GM12878 (cell line): ENCODE measurements around the gene SLC47A2. TPM values are rescaled to one million over a fixed set of nuclear protein-coding genes. Genes with fewer than 3 reads are reported as not detected.

Experiments
- ATAC-seq: fragments of 200-7000 bp; cut with Tn5 transposase; 3 replicates; pipeline ENCODE4 v1.9.1; 2020; ENCODE audit warnings: mild to moderate bottlenecking, moderate library complexity
- BruUV-seq: library from RNA; stranded (reverse); fragments of 400-500 nt; replicated peaks from 2 replicates; lab custom pipeline; 2021; lab: Mats Ljungman, UMichigan
- CTCF ChIA-PET: fragments of 300-600 bp; sonication (Branson Sonifier 250); formaldehyde crosslinking; extraction: SDS; loops from one replicate; lab custom pipeline; 2021; ENCODE audit warnings: inconsistent platforms; lab: Yijun Ruan, JAX
- POLR2A ChIA-PET: fragments of 350-600 bp; formaldehyde crosslinking; extraction: SDS; loops from one replicate; lab custom pipeline; 2021; ENCODE audit warnings: inconsistent platforms; lab: Charles Lee
- RAD21 ChIA-PET: fragments of 300-600 bp; sonication (Branson Sonifier 250); formaldehyde crosslinking; loops from one replicate; lab custom pipeline; 2023; ENCODE audit warnings: antibody characterized with exemption; ENCODE audit not compliant: unreplicated experiment; lab: Charles Lee
- SMC1A ChIA-PET: fragments of 300-600 bp; sonication (Branson Sonifier 250); formaldehyde crosslinking; loops from one replicate; lab custom pipeline; 2023; ENCODE audit not compliant: unreplicated experiment, uncharacterized antibody; lab: Charles Lee
- DNase-seq: peaks from one replicate; pipeline ENCODE4 v3.0.0-alpha.2; 2011; ENCODE audit warnings: low read depth, low spot score
- FAIRE-seq: peaks from 3 replicates; lab custom pipeline; 2011; peaks lifted over from hg19 to GRCh38; lab: Jason Lieb, UNC
- H2AFZ ChIP-seq: 2 replicates; pipeline ENCODE4 v1.6.0; 2011; ENCODE audit warnings: low read depth, low read length, control low read depth; ENCODE audit not compliant: control insufficient read depth
- H3K27ac ChIP-seq: 2 replicates; pipeline ENCODE4 v1.5.1; 2011; ENCODE audit warnings: control low read depth; ENCODE audit not compliant: control insufficient read depth, insufficient read depth
- H3K27me3 ChIP-seq, 2 experiments: replicated peaks in 1 of 2; 2 replicates each; pipeline versions ENCODE4 v1.6.0 to v1.6.1; 2011; ENCODE audit warnings: low read length in 1 of 2; ENCODE audit not compliant: control insufficient read depth in 2 of 2, insufficient read depth in 2 of 2
- H3K36me3 ChIP-seq, 2 experiments: 2 replicates each; pipeline ENCODE4 v1.5.1; 2011; ENCODE audit warnings: low read length in 1 of 2; ENCODE audit not compliant: control insufficient read depth in 2 of 2, insufficient read depth in 2 of 2
- H3K4me1 ChIP-seq: 2 replicates; pipeline ENCODE4 v1.6.1; 2011; ENCODE audit warnings: mild to moderate bottlenecking, low read length, moderate library complexity, mixed read lengths; ENCODE audit not compliant: control insufficient read depth, insufficient read depth
- H3K4me2 ChIP-seq: 2 replicates; pipeline ENCODE4 v1.6.0; 2011; ENCODE audit warnings: control low read depth; ENCODE audit not compliant: control insufficient read depth, insufficient read depth
- H3K4me3 ChIP-seq: fragments of 200-600 bp; sonication (generic); 2 replicates; pipeline ENCODE4 v1.5.1; 2016
- H3K79me2 ChIP-seq: 2 replicates; pipeline ENCODE4 v1.6.0; 2011; ENCODE audit warnings: low read length; ENCODE audit not compliant: control insufficient read depth, insufficient read depth
- H3K9ac ChIP-seq: 2 replicates; pipeline ENCODE4 v1.8.0; 2011; ENCODE audit warnings: low read length, control low read depth, mixed read lengths; ENCODE audit not compliant: control insufficient read depth, insufficient read depth
- H3K9me3 ChIP-seq: replicated peaks from 3 replicates; pipeline ENCODE4 v1.5.1; 2011; ENCODE audit warnings: mild to moderate bottlenecking, low read length; ENCODE audit not compliant: control insufficient read depth, insufficient read depth
- H4K20me1 ChIP-seq: 2 replicates; pipeline ENCODE4 v1.6.0; 2011; ENCODE audit not compliant: control insufficient read depth, insufficient read depth
- EGR1 ChIP-seq, 2 experiments: IDR thresholded peaks; 1 replicate in 1 of 2; 2 replicates in 1 of 2; pipeline ENCODE4 v1.6.1; 2011 to 2012; ENCODE audit warnings: low read depth in 2 of 2, low read length in 2 of 2, borderline replicate concordance in 1 of 2, mild to moderate bottlenecking in 1 of 2, moderate library complexity in 1 of 2
- IRF4 ChIP-seq: IDR thresholded peaks from 2 replicates; pipeline ENCODE4 v1.6.1; 2011; ENCODE audit warnings: low read depth, low read length
- SMAD1 ChIP-seq: fragments of 450-650 bp; IDR thresholded peaks from 2 replicates; pipeline ENCODE4 v1.6.1; 2018; ENCODE audit warnings: mild to moderate bottlenecking, low read depth; ENCODE audit not compliant: partially characterized antibody
- SPI1 ChIP-seq: IDR thresholded peaks from 2 replicates; pipeline ENCODE4 v1.6.1; 2011; ENCODE audit warnings: low read depth, mild to moderate bottlenecking, low read length, moderate library complexity, borderline replicate concordance; ENCODE audit not compliant: insufficient read depth
- SRF ChIP-seq, 2 experiments: IDR thresholded peaks; 2 replicates each; pipeline ENCODE4 v1.6.1; 2011; ENCODE audit warnings: low read depth in 2 of 2, low read length in 2 of 2, mild to moderate bottlenecking in 1 of 2, moderate library complexity in 1 of 2
- SUPT20H ChIP-seq: IDR thresholded peaks from 2 replicates; pipeline ENCODE4 v1.6.1; 2011; ENCODE audit warnings: low read depth, mild to moderate bottlenecking, low read length, moderate library complexity, borderline replicate concordance; ENCODE audit not compliant: control insufficient read depth
- TCF12 ChIP-seq: IDR thresholded peaks from 2 replicates; pipeline ENCODE4 v1.6.1; 2011; ENCODE audit warnings: low read depth, mild to moderate bottlenecking, low read length
- WGBS: methylation state at CpG from one replicate; pipeline ENCODE4 v1.1.6; 2016; ENCODE audit warnings: low lambda C conversion rate; ENCODE audit not compliant: insufficient replicate concordance, insufficient coverage; ENCODE audit errors: missing lambda C conversion rate; 5-methylcytosine and 5-hydroxymethylcytosine counted together
- in situ Hi-C: fragments of 300-500 bp; cut with MboI; formaldehyde crosslinking; loops from 9 replicates; pipeline ENCODE4 v1.14.3; 2018; ENCODE audit warnings: mixed read lengths
- intact Hi-C: fragments of 100-400 bp; cut with micrococcal nuclease; formaldehyde crosslinking; loops from one replicate; pipeline ENCODE4 v1.14.2; 2022; ENCODE audit not compliant: unreplicated experiment
- polyA plus RNA-seq, 11 experiments: library from polyadenylated mRNA; depleted of rRNA in 4 of 11; unstranded in 6 of 11; stranded (reverse) in 5 of 11; fragments of >200 nt; fragmentation: Nextera tagmentation in 4 of 11; fragmentation: Illumina TruSeq in 1 of 11; extraction: Ambion mirVana in 4 of 11; extraction: Trizol in 1 of 11; gene quantifications; 1 replicate in 1 of 11; 2 replicates in 10 of 11; pipeline versions ENCODE4 v1.2.1 to v1.2.3, GENCODE V29; 2011 to 2016; ENCODE audit warnings: inconsistent platforms in 2 of 11, missing spikeins in 2 of 11, low read depth in 1 of 11
- total RNA-seq, 4 experiments: library from RNA; depleted of rRNA in 3 of 4; stranded (reverse); fragments of >200 nt in 3 of 4; fragmentation: Illumina TruSeq in 1 of 4; extraction: Trizol in 1 of 4; gene quantifications; 2 replicates each; pipeline versions ENCODE4 v1.2.1 to v1.2.3, GENCODE V29; 2013 to 2021
- TF ChIP-seq, protein P1 (sequence below): fragments of 450-650 bp; IDR thresholded peaks from 2 replicates; pipeline ENCODE4 v1.6.1; 2018; ENCODE audit warnings: borderline replicate concordance, mild to moderate bottlenecking; ENCODE audit not compliant: partially characterized antibody
- TF ChIP-seq, protein P2 (sequence below): fragments of 450-650 bp; conservative IDR thresholded peaks from 2 replicates; pipeline ENCODE4 v1.6.1; 2017; ENCODE audit warnings: mild to moderate bottlenecking, moderate library complexity
- TF ChIP-seq, protein P3 (sequence below): fragments of 450-650 bp; IDR thresholded peaks from 2 replicates; pipeline ENCODE4 v1.6.1; 2018; ENCODE audit warnings: mild to moderate bottlenecking, low read depth, moderate library complexity; ENCODE audit not compliant: partially characterized antibody

SLC47A2 gene
- total and polyA plus RNA-seq, 10 of the 15 experiments (the other 5 are each of a cell fraction or from before 2014, with no cell fraction given) = not detected

DNA sequence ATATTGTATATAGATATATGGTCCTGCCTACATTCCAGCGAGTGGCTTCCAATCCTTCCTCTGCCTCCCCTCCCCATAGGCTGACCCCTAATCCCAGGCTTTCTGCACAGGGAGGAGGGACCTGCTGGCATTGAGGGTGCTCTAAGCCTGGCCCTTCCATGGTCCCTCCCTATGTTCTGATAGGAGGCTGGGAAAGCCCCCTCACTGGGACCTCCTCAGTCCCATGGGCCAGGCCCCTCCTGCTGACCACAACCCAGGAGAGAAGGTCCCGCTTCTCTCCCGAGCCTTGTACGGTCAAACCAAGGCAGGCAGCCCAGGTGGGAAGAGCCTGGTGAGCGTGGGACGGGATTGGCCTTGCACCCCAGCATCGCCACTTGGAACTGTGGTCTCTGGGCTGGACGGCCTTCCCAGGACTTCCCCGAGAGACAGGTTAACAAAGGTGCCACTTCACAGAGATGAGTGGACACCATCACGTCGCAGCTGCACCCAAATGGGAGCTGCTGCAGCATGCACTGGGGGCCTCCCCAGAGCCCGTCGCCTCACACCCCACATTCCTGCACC is 30.9 kb upstream of the SLC47A2 start:
- no peak for FAIRE-seq
- ATAC-seq = no peak
- no peaks in the 10 kb centered on the region for H3K36me3 ChIP-seq
- BruUV-seq = no TSS peak
- intact Hi-C loops = no loop called here
- SMC1A ChIA-PET = no interaction called here
- H3K4me2 ChIP-seq = no peak overlapping the region
- no peak overlapping the region for H3K9ac ChIP-seq
- no peak overlapping the region for H3K27ac ChIP-seq
- CTCF ChIA-PET = no interaction called here
- no peak for DNase-seq
- no peaks in the 10 kb centered on the region for H4K20me1 ChIP-seq
- peaks cover 14% of the 10 kb centered on the region for H3K4me1 ChIP-seq
- no peak overlapping the region for H3K4me3 ChIP-seq
- no peak overlapping the region for H2AFZ ChIP-seq
- no peaks in the 10 kb centered on the region for H3K9me3 ChIP-seq
- H3K27me3 ChIP-seq = no peaks in the 10 kb centered on the region
- POLR2A ChIA-PET = no interaction called here
- no peak for TF ChIP-seq SPI1
- TF ChIP-seq IRF4 = no peak
- TF ChIP-seq SUPT20H = no peak
- TF ChIP-seq, protein P1, sequence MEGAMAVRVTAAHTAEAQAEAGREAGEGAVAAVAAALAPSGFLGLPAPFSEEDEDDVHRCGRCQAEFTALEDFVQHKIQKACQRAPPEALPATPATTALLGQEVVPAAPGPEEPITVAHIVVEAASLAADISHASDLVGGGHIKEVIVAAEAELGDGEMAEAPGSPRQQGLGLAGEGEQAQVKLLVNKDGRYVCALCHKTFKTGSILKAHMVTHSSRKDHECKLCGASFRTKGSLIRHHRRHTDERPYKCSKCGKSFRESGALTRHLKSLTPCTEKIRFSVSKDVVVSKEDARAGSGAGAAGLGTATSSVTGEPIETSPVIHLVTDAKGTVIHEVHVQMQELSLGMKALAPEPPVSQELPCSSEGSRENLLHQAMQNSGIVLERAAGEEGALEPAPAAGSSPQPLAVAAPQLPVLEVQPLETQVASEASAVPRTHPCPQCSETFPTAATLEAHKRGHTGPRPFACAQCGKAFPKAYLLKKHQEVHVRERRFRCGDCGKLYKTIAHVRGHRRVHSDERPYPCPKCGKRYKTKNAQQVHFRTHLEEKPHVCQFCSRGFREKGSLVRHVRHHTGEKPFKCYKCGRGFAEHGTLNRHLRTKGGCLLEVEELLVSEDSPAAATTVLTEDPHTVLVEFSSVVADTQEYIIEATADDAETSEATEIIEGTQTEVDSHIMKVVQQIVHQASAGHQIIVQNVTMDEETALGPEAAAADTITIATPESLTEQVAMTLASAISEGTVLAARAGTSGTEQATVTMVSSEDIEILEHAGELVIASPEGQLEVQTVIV = no peak
- no peak for TF ChIP-seq EGR1 (IDR thresholded peaks at IDR 0.05; ENCODE audit: borderline replicate concordance in 1 of 2, low read depth in 2 of 2, low read length in 2 of 2)
- no peak for TF ChIP-seq SRF (IDR thresholded peaks at IDR 0.05; ENCODE audit: low read depth in 2 of 2, low read length in 2 of 2)
- TF ChIP-seq SMAD1 = no peak
- TF ChIP-seq, protein P2, sequence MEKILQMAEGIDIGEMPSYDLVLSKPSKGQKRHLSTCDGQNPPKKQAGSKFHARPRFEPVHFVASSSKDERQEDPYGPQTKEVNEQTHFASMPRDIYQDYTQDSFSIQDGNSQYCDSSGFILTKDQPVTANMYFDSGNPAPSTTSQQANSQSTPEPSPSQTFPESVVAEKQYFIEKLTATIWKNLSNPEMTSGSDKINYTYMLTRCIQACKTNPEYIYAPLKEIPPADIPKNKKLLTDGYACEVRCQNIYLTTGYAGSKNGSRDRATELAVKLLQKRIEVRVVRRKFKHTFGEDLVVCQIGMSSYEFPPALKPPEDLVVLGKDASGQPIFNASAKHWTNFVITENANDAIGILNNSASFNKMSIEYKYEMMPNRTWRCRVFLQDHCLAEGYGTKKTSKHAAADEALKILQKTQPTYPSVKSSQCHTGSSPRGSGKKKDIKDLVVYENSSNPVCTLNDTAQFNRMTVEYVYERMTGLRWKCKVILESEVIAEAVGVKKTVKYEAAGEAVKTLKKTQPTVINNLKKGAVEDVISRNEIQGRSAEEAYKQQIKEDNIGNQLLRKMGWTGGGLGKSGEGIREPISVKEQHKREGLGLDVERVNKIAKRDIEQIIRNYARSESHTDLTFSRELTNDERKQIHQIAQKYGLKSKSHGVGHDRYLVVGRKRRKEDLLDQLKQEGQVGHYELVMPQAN = no peak
- TF ChIP-seq TCF12 = no peak
- TF ChIP-seq, protein P3, sequence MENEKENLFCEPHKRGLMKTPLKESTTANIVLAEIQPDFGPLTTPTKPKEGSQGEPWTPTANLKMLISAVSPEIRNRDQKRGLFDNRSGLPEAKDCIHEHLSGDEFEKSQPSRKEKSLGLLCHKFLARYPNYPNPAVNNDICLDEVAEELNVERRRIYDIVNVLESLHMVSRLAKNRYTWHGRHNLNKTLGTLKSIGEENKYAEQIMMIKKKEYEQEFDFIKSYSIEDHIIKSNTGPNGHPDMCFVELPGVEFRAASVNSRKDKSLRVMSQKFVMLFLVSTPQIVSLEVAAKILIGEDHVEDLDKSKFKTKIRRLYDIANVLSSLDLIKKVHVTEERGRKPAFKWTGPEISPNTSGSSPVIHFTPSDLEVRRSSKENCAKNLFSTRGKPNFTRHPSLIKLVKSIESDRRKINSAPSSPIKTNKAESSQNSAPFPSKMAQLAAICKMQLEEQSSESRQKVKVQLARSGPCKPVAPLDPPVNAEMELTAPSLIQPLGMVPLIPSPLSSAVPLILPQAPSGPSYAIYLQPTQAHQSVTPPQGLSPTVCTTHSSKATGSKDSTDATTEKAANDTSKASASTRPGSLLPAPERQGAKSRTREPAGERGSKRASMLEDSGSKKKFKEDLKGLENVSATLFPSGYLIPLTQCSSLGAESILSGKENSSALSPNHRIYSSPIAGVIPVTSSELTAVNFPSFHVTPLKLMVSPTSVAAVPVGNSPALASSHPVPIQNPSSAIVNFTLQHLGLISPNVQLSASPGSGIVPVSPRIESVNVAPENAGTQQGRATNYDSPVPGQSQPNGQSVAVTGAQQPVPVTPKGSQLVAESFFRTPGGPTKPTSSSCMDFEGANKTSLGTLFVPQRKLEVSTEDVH = no peak
- no peaks in the 10 kb centered on the region for H3K79me2 ChIP-seq
- RAD21 ChIA-PET = no interaction called here
- 57% methylated on average over 13 of the region's 13 CpGs for WGBS
- in situ Hi-C loops = no loop called here
